VCaP (cell line): ENCODE data around the gene DGKH.

ENCODE experiments used
- H3K27ac ChIP-seq: fragments of 450-650 bp; 2 replicates; pipeline ENCODE4 v1.5.1; 2017
- TF ChIP-seq, protein P1 (sequence below): fragments of 450-650 bp; conservative IDR thresholded peaks from 2 replicates; pipeline ENCODE4 v1.5.1; 2017; ENCODE audit warnings: mild to moderate bottlenecking, moderate library complexity

The DGKH gene

GRCh38 chr13:42153199-42154113 is 105.0 kb downstream of the DGKH start:
- TF ChIP-seq, protein P1, sequence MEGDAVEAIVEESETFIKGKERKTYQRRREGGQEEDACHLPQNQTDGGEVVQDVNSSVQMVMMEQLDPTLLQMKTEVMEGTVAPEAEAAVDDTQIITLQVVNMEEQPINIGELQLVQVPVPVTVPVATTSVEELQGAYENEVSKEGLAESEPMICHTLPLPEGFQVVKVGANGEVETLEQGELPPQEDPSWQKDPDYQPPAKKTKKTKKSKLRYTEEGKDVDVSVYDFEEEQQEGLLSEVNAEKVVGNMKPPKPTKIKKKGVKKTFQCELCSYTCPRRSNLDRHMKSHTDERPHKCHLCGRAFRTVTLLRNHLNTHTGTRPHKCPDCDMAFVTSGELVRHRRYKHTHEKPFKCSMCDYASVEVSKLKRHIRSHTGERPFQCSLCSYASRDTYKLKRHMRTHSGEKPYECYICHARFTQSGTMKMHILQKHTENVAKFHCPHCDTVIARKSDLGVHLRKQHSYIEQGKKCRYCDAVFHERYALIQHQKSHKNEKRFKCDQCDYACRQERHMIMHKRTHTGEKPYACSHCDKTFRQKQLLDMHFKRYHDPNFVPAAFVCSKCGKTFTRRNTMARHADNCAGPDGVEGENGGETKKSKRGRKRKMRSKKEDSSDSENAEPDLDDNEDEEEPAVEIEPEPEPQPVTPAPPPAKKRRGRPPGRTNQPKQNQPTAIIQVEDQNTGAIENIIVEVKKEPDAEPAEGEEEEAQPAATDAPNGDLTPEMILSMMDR = no peak
- H3K27ac ChIP-seq = peak overlapping the region; percentile 79

DNA sequence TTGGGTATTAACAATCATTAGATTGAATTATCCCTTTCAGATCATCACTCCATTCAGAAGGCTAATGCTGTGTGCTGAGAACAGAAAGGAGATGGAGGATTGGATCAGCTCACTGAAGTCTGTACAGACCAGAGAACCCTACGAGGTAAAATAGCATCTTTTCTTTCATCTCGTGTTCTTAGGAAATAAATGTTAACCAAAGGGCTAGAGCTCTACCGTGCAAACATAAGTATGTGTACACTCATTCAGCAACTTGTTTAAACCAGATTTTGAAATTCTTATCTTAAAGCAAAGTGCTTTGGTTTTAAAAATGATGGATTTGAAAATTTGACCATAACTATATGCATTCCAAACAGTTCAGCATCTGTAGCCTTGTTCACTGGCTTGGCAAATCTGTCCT is 106.8 kb downstream of the DGKH start:
- peak overlapping the region; percentile 79; the same call in 1 of the 2 replicates for H3K27ac ChIP-seq
- TF ChIP-seq, protein P1 = no peak

- peak overlapping the region; percentile 67 for H3K27ac ChIP-seq
These were observed 114.9 kb downstream of the DGKH start for GRCh38 chr13:42163338-42163737.

GRCh38 chr13:42163910-42164309 is 115.5 kb downstream of the DGKH start:
- peak overlapping the region; percentile 67 for H3K27ac ChIP-seq

- TF ChIP-seq, protein P1 = no peak
- H3K27ac ChIP-seq = peak overlapping the region; percentile 67
These were observed 116.2 kb downstream of the DGKH start for GRCh38 chr13:42164557-42165125.

GRCh38 chr13:42168496-42168895 is 120.0 kb downstream of the DGKH start:
- no peak overlapping the region for H3K27ac ChIP-seq

GRCh38 chr13:42170029-42170428 is 121.6 kb downstream of the DGKH start:
- TF ChIP-seq, protein P1 = no peak
- H3K27ac ChIP-seq = no peak overlapping the region

More at GRCh38 chr13:42168496-42168895, 120.0 kb downstream of the DGKH start:
- TF ChIP-seq, protein P1 = no peak

- no peak overlapping the region for H3K27ac ChIP-seq
- TF ChIP-seq, protein P1 = no peak
These were observed 125.4 kb downstream of the DGKH start for GRCh38 chr13:42173789-42174343.
